ENCODE data around the gene TCOF1.

TCOF1 gene

DNA sequence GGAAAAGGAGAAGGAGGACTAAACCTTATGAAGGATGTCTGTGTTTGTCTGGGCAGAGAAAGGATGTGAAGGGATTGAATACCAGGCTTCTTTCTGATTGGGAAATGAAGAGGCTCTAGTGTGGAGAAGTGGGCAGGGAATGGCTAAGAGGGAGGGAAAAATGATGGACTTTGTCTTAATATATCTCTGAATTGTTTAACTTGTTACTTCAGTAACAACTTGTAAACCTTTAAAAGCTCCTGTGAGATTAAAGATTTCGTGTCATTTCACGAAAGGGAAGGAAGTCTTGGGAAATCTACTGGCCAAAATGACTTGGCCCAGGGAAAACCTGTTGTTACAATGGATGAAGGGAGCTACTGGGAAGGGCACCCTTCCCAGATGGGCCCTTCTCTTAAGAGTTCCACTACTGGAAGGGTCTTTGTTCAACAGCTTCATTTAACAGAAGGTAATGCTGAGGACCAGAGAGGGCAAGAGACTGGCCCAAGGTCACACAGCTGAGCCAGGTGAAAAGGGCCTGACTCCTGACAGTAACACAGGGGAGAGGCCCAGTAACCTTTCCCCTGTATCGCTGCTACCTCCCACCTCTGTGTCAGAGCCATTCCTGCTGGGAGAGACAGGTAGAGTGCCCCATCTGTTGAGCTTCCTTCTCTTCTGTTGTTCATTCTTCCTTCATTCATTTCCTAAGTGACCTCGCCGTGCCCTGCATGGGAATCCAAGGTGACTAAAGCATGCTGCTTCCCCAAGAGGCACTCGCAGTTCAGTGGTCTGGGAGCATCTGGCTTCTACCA, 5.1 kb upstream of the TCOF1 start:
- Mint-ChIP-seq H3K27me3 (ENCODE audit: low read depth) (peaks cover 15% of the 10 kb centered on the region), H3K4me1 (ENCODE audit: low read depth) (peaks cover 11% of the 10 kb centered on the region), H3K9me3 (no peaks in the 10 kb centered on the region), H3K4me3 (no peak overlapping the region), H3K36me3 (ENCODE audit: low read depth) (no peaks in the 10 kb centered on the region), H3K27ac (no peak overlapping the region)

DNA sequence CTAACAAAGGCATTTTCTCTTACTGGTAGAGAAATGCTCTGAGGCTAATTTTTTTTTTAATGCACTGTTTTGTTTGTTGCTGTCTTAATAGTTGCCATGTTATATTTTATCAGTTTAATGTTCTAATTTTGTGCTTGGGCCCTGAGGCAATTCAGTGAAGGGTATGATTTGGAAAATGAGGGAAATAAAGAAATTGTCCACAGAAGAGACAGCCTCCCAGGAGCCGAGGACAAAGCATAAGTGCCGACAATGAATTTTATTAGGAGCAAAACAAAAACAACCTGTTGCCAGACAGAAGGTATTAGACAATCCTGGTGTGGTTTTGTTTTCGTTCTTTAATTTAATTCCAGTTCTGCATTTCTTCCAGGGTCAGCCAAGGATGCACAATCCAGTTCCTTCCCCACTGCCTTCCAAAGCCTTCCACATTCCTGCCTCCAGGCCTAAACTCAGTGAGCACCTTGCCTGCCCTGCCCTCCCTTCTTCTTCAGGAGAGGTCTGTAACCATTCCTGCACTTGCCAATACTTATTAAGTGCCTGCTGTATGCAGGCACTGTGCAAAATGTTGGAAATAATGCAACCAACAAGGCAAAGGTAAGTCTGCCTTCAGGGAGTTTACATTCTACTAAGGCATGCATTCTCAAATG, 4.3 kb upstream of the TCOF1 start:
- Mint-ChIP-seq H3K9me3 (no peaks in the 10 kb centered on the region), H3K27me3 (ENCODE audit: low read depth) (peaks cover 15% of the 10 kb centered on the region), H3K36me3 (ENCODE audit: low read depth) (no peaks in the 10 kb centered on the region), H3K4me3 (no peak overlapping the region), H3K4me1 (ENCODE audit: low read depth) (peaks cover 11% of the 10 kb centered on the region), H3K27ac (no peak overlapping the region)

DNA sequence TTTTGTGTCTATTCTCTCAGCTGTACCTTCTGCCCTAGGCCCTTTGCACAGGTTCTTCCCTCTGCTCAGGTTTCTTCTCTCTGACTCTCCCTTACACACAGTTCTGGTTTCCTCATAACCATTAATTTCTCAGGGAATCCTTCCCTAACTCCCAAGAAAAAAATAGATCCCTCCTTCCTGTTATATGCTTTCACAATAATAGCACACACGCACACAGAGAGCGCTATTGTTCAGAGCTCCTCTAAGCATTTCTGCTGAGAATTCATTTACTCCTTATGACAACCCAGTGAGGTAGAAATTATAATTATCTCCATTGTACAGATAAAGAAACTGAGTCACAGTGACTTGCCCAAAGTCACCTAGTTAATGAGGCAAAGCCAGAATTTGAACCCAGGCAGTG, 1.7 kb upstream of the TCOF1 start:
- H3K27me3 Mint-ChIP-seq (ENCODE audit: low read depth) = peaks cover 15% of the 10 kb centered on the region
- no peaks in the 10 kb centered on the region for H3K9me3 Mint-ChIP-seq
- peaks cover 5% of the 10 kb centered on the region for H3K36me3 Mint-ChIP-seq (ENCODE audit: low read depth)
- H3K4me1 Mint-ChIP-seq (ENCODE audit: low read depth) = peaks cover 26% of the 10 kb centered on the region
- no peak overlapping the region for H3K4me3 Mint-ChIP-seq
- H3K27ac Mint-ChIP-seq = no peak overlapping the region

DNA sequence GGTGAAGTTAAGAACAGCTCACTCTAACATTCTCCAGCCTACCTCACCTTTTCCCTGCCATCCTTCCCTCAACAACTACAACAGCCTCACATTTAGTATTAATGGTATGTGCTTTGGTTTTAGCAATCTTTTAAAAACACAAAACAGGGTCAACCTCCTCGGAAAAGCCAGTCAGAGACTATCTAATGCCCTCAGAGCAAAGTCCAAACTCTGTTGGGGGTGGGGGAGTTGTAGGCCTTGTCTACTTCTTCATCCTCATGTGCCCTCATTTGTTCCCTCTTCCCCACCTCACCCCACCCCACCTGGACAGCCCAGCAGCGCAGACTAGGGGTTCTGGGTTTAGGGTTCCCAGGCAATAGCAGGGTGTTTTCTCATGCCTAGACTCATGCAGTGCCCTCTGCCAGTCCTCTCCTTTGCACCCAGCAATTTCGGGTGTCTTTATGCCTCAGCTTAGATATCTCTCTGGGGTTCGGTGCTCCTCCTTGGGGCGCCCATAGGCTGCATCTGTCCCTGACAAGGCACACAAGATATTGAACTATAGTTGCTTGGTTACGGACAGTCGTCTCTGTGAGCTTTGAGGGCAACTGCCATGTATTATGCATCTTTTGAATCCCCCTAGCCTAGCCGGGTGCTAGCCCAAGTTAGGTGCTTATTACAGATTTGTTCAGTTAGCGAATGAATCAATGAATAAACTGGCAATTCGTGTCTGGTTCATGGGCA, 762 bp upstream of the TCOF1 start:
- Mint-ChIP-seq H3K27ac (peak overlapping the region; percentile 62), H3K4me1 (ENCODE audit: low read depth) (peaks cover 26% of the 10 kb centered on the region), H3K9me3 (no peaks in the 10 kb centered on the region), H3K36me3 (ENCODE audit: low read depth) (peaks cover 10% of the 10 kb centered on the region), H3K4me3 (peak overlapping the region; percentile 88), H3K27me3 (ENCODE audit: low read depth) (peaks cover 15% of the 10 kb centered on the region)

DNA sequence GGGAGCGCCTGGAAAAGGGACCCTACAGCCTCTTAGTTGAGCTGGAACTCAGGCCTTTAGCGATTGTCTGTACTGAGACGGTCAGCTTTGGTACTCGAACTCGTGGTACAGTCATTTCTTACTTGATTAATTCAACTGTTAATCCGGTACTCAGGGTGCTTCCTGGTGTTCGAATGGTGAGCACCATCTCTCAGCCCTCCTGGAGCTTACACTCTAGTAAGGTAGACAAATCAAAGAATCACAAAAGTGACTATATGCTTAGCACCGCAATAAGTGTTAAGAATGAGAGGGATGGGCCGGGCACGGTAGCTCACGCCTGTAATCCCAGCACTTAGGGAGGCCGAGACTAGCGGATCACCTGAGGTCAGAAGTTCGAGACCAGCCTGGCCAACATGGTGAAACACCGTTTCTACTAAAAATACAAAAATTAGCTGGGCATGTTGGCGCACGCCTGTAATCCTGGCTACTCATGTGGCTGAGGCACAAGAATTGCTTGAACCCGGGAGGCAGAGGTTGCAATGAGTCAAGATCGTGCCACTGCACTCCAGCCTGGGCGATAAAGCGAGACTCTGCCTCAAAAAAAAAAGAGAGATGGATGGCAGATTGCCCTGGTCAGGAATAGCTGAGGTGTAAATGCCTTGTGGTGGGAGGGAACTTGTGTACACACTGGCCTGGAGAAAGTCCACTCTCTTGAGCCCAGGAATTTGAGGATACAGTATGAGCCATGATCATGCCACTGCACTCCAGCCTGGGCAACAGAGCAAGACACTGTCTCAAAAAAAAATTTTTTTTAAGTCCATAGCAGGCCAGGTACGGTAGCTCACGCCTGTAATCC, 981 bp downstream of the TCOF1 start:
- Mint-ChIP-seq H3K4me1 (ENCODE audit: low read depth) (peaks cover 35% of the 10 kb centered on the region), H3K4me3 (peak overlapping the region; percentile 88), H3K27me3 (ENCODE audit: low read depth) (peaks cover 15% of the 10 kb centered on the region), H3K27ac (peak overlapping the region; percentile 86), H3K9me3 (no peaks in the 10 kb centered on the region), H3K36me3 (ENCODE audit: low read depth) (peaks cover 16% of the 10 kb centered on the region)

DNA sequence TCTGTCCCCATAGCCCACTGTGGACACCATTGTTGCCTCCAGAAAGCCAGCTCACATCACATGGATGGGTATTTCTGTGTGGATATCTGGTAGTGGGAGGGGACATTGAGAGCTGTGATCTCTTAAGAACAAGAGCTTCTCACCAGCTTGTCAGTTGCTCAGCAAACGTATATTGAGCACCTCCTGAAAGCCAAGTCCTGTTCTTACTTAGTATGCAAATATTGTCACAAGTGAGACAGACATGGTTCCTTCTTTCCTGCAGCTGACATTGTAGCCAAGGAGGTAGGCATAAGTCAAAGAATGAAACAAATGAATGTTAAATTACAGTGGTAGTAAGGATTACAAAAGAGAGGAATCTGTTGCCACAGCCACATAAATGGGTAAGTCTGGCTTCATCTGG, 3.8 kb downstream of the TCOF1 start:
- no peaks in the 10 kb centered on the region for H3K9me3 Mint-ChIP-seq
- H3K36me3 Mint-ChIP-seq (ENCODE audit: low read depth) = peaks cover 26% of the 10 kb centered on the region
- no peaks in the 10 kb centered on the region for H3K27me3 Mint-ChIP-seq (ENCODE audit: low read depth)
- no peak overlapping the region for H3K4me3 Mint-ChIP-seq
- H3K4me1 Mint-ChIP-seq (ENCODE audit: low read depth) = peaks cover 36% of the 10 kb centered on the region
- no peak overlapping the region for H3K27ac Mint-ChIP-seq

DNA sequence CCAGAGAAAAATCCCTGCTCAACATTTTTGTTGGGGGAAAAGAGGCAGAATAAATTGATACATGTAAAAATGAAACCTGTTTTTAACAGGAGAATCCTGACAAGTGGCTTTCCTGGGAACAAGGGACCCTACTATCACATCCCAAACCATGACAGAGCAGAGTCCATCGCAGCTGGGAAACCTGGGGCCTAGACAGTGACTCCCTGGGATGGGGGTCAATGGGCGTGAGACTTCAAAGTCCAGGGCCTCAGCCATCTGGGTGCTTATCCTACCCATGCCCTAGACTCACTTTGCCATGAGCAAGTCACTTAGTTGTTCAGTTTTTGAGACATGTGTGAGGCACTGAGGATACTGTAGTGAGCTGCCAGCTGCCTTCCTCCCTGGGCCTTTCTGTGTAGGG, 5.7 kb downstream of the TCOF1 start:
- Mint-ChIP-seq H3K4me3 (no peak overlapping the region), H3K36me3 (ENCODE audit: low read depth) (peaks cover 30% of the 10 kb centered on the region), H3K27ac (no peak overlapping the region)

DNA sequence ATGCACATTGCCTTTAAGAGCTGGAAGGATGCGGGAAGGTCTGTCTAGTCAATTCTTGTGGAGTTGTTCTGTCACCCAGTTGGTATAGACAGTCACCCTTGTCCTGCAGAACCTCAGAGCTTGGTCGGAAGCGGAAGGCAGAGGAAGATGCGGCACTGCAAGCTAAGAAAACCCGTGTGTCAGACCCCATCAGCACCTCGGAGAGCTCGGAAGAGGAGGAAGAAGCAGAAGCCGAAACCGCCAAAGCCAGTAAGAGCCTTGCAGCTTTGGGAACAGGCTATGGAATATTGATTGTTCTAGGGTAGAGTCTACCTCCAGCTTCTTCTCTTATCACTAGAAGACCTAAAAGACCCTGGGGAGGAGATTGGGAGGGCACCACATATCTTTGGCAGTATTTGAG, 6.5 kb downstream of the TCOF1 start:
- Mint-ChIP-seq H3K4me3 (no peak overlapping the region), H3K27me3 (ENCODE audit: low read depth) (no peaks in the 10 kb centered on the region), H3K4me1 (ENCODE audit: low read depth) (peaks cover 26% of the 10 kb centered on the region), H3K36me3 (ENCODE audit: low read depth) (peaks cover 32% of the 10 kb centered on the region), H3K9me3 (no peaks in the 10 kb centered on the region), H3K27ac (no peak overlapping the region)

More for the DNA sequence above, 5.7 kb downstream of the TCOF1 start:
- no peaks in the 10 kb centered on the region for H3K27me3 Mint-ChIP-seq (ENCODE audit: low read depth)
- peaks cover 32% of the 10 kb centered on the region for H3K4me1 Mint-ChIP-seq (ENCODE audit: low read depth)
- H3K9me3 Mint-ChIP-seq = no peaks in the 10 kb centered on the region

DNA sequence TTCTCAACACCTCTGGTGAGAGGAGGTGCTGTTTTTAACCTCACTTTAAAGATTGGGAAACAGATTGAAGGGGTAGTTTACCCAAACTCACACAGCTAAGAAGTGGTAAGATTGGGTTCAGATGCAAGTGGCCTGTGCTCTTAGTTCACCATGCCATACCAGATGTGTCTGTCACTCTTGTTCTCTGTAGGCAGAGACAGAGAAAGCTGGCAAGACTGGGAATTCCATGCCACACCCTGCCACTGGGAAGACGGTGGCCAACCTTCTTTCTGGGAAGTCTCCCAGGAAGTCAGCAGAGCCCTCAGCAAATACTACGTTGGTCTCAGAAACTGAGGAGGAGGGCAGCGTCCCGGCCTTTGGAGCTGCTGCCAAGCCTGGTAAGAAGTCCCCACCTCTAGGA, 11.0 kb downstream of the TCOF1 start:
- no peak overlapping the region for H3K27ac Mint-ChIP-seq
- H3K27me3 Mint-ChIP-seq (ENCODE audit: low read depth) = no peaks in the 10 kb centered on the region
- H3K36me3 Mint-ChIP-seq (ENCODE audit: low read depth) = peaks cover 32% of the 10 kb centered on the region
- peaks cover 1% of the 10 kb centered on the region for H3K4me1 Mint-ChIP-seq (ENCODE audit: low read depth)
- H3K9me3 Mint-ChIP-seq = no peaks in the 10 kb centered on the region
- H3K4me3 Mint-ChIP-seq = no peak overlapping the region

DNA sequence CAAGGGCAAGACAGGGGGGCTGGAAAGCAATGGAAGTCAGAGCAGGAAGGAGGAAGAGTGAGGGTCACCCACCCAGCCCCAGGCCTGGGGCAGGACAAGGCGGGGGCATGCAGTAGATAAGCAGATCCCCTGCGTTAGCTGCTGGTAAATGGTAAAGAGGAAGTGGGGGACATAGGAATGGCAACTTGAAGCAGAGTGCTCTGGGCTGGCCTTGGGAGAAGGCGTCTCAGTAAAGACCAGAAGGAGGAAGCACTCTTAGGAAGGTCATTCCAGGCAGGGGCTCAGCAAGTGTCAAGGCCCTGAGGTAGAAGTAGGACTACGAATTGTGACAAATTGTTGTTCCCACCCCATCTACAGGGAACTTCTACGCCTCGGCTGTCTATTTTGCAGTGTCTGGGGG, 15.1 kb downstream of the TCOF1 start:
- Mint-ChIP-seq H3K9me3 (no peaks in the 10 kb centered on the region), H3K4me3 (no peak overlapping the region), H3K4me1 (ENCODE audit: low read depth) (peaks cover under 1% of the 10 kb centered on the region), H3K27me3 (ENCODE audit: low read depth) (no peaks in the 10 kb centered on the region), H3K36me3 (ENCODE audit: low read depth) (peaks cover 37% of the 10 kb centered on the region), H3K27ac (no peak overlapping the region)

DNA sequence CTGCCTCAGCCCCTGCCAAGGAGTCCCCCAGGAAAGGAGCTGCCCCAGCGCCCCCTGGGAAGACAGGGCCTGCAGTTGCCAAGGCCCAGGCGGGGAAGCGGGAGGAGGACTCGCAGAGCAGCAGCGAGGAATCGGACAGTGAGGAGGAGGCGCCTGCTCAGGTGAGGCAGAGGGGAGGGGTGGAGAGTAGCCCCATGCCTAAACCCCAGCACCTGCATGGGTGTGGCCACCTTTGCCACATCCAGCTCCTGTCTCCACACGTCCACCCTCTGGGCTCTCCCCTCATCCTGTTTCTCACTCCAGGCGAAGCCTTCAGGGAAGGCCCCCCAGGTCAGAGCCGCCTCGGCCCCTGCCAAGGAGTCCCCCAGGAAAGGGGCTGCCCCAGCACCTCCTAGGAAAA, 17.2 kb downstream of the TCOF1 start:
- no peak overlapping the region for H3K27ac Mint-ChIP-seq
- H3K36me3 Mint-ChIP-seq (ENCODE audit: low read depth) = peaks cover 43% of the 10 kb centered on the region

DNA sequence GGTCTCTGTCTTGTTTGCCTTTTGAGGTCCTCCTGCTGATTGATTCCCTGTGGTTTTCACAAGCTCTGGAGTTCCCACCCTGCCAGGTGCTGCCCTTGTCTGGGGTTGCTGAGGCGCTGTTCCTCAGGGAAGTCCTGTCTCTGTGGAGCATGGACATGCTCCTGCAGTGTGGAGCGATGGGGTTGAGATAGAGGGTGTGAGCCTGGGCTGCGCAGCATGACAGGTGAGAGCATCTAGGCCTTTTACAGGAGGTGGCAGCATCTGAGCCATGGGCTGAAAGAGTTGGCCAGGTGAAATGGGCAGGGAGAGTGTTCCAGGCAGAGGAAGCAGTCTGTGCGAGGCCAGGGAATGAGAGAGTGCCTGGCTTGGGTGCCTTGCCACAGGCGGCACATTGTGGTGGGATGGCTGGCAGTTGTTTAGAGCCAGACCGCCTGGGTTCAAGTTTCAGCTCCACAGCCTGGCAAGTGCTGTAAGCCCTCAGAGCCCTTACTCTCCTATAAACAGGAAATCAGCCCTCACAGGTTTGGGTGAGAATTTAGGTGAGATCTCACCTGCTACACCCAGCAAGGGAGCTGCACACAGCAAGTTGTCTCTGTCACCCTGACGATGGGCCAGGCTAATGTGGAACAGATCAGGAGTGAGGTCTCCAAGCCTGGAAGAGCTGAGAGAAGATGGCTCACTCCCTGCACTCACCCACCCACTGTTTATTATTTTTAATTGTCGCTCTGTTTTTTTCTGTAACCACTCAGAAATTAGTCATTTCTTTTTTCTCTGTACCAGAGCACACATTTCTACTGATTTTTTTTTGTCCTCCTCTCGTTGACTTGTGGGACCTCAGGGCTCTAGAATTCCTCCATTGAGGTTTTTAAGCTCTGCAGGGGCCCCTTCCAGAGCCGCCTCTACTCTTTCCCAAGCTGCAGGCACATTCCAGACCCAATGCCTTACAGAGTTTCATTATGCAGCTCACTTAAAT, 19.6 kb downstream of the TCOF1 start:
- no peak overlapping the region for H3K4me3 Mint-ChIP-seq
- peaks cover 39% of the 10 kb centered on the region for H3K36me3 Mint-ChIP-seq (ENCODE audit: low read depth)

More for the DNA sequence above, 17.2 kb downstream of the TCOF1 start:
- Mint-ChIP-seq H3K4me1 (ENCODE audit: low read depth) (peaks cover 1% of the 10 kb centered on the region), H3K4me3 (no peak overlapping the region), H3K27me3 (ENCODE audit: low read depth) (no peaks in the 10 kb centered on the region), H3K9me3 (no peaks in the 10 kb centered on the region)

DNA sequence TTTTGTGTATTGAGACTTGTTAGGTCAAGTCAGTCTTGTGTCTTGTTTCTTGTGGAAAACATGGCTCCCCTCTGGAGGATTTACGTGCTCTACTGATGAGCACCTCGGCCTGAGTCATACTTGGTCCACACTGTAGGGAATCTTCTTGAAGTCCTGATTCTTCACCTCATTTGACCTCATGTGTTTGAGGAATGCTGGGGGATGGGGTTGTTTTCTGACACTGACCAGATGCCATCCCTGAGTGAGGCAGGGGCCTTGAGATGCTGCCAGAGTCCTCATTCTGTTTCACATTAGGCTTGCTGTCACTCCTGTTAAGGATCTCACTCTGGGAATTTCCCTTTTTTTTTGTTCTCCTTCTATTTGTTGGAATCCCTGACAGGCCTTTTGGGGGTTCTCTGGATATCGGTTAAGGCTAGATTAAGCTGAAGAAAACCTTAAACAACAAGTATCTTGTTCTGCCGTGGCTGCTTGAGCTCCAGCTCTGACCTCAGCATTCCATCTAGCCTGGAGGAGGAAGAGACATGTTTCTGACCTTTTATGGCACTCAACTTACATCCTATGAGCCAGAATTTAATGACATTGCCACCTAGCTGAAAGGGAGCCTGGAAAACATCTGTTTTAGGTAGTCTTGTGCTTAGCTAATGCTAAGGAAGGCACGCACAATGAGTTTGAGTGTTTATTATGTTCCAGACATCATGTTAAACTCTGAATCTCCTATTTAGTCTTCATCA, 20.6 kb downstream of the TCOF1 start:
- Mint-ChIP-seq H3K4me1 (ENCODE audit: low read depth) (peaks cover 1% of the 10 kb centered on the region), H3K9me3 (no peaks in the 10 kb centered on the region), H3K27ac (no peak overlapping the region), H3K4me3 (no peak overlapping the region), H3K36me3 (ENCODE audit: low read depth) (peaks cover 39% of the 10 kb centered on the region), H3K27me3 (ENCODE audit: low read depth) (no peaks in the 10 kb centered on the region)

More for the DNA sequence above, 19.6 kb downstream of the TCOF1 start:
- H3K4me1 Mint-ChIP-seq (ENCODE audit: low read depth) = peaks cover 1% of the 10 kb centered on the region
- no peak overlapping the region for H3K27ac Mint-ChIP-seq
- no peaks in the 10 kb centered on the region for H3K9me3 Mint-ChIP-seq
- H3K27me3 Mint-ChIP-seq (ENCODE audit: low read depth) = no peaks in the 10 kb centered on the region

Measured in T-helper 1 cell treated with Interleukin-12 subunit alpha and Interleukin-12 subunit beta and Interleukin-4 antibody, amounts not matched to agents 30 μg/mL and 1 μg/mL, for 36 hours (primary cell).